COR-L47 (cell line): ENCODE results near the gene EHBP1.

Experiments
- DNase-seq: peaks from one replicate; lab custom pipeline; 2025; lab: John Stamatoyannopoulos, UW

Gene EHBP1

DNA sequence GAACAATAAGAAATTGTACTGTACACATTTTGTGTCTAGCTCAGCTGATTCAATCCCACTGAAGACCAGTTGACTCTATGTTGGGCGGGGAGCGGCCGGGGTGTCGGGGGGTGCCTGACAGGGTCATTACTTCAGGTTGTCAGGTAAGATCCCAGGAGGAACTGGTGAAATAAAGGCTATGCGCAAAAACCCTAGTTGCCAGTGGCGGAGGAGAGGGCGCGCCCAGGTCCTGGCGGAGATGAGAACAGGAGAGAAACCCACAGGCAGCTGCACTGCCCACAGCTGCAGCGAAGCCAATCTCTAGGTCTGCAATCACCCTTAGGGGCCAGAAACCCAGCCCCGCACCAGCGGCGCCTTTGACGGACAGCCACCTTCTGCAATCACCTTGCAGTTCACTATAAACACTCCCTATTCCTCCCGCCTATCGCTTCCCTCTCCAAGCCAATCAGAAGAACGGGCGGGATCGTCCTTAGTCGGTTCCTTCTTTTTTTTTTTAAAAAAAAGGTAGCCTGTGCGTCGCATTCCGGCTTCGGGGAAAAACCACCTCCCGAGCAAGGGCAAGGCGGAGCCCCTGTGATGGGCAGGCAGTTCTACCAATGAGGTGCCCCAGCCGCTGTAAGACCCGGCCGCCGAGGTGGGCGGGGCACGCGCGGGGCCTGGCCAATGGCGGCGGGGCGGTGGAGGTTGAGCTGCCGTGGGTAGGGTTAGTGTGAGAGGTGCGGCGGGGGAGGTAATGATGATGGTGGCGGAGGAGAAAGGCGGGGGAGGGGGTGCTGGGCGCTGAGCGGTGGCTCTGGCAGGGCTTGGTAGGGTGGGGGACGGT, at the start of gene EHBP1:
TSS of gene EHBP1 (plus strand) at position 707 of the 823 bp plus-strand sequence. CDS start 1,479 bp downstream, outside the sequence.
- DNase-seq, result peak; percentile 99

DNA sequence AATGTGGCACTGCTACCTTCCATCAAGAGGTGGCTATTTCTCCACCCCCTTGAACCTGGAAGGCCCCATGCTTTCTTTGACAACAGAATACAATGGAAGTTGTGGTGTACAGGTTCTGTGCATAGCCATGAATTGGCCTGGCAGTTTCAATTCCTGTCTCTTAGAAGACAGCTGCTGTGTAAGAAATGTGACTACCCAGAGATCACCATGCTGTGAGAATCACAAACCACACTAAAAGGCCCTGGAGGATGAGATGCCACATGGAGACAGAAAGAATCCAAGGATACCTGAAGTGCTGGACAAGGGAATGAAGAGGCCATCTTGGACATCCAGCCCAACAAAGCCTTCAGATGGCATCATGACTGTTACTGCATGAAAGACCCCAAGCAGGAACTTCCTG, 47.7 kb upstream of the EHBP1 start:
- DNase-seq, result no peak

DNA sequence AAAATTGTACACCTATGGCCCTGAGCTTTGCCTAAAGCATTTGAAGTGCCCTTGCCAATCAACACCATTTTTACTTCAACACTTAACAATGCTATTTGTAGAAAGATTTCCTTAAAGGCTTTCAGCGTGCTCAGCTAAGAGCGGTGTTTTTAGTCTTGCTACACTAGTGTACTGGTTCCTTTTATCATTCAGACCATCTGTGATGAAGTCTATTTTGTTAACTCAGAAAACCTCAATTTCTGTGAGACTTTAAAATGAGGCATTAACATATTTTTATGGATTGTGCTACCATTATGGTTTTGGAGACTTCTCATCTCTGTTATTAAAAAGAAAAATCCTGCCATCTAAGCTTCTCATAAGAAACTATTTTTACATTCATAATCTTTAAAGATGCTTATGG, 46.6 kb upstream of the EHBP1 start:
- DNase-seq, result no peak

DNA sequence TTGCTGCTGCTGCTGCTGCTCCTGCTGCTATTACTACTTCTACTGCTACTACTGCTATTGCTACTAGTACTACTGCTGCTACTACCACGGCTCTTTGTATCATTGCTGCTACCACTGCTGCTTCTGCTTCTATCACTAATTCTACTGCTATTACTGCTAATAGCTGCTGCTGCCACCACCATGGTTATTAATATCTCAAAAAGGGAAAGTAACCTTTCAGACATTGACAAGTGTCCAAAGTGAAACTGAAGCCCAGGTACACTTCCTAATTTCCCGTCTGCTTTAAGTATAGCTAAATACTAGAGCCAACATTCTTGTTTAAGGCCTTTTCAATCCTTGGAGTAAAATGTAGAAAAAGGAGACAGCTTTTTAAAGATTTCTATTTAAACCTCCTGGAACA, 45.4 kb upstream of the EHBP1 start:
- DNase-seq, result no peak

DNA sequence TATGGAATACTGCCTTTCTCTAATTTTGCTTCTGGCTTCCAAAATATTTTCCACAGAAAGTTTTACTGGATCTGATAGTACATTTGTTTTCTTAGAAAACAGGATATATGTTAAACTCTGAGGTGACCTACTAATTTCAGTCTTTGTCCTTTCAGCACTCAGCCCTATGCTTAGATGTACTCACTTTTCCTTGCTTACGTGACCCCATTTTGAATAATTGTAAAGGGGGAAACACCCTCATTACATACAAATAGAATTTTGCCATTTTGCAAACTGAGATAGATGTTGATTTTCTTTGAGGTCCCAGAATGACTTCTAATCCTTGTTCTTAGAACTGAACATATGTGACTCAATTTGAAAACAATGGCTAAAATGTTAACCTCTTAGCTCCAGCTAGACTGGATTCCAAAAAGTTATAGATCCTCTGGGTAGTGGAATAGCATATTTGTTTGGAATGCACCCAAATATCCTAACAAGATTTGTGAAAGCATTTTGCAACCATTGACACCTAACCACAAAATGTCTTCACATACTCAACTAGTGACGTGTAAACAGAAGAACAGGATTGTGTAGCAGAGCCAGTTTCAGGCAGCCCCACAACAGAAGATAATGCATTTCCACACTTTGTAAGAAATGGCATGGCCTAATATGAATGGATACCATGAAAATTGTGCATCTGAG, 44.8 kb upstream of the EHBP1 start:
- DNase-seq, result no peak

DNA sequence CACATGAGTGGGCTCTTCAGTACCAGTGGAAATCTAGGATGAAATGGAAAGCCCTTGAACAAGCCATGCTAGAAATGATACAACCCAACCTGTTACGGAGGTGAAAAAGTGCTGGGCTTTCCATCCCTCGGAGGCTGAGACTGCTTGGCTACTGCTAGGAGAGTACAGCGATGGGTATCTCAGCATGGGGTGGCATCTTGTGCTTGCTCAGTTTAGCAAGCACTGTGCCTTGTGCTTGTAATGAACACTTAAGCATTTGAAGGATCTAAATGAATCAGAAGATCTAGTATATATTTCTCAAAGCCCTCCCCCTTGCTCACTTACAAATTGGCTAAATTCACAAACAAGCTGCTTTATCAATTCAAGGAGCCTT, 44.3 kb upstream of the EHBP1 start:
- no peak for DNase-seq

DNA sequence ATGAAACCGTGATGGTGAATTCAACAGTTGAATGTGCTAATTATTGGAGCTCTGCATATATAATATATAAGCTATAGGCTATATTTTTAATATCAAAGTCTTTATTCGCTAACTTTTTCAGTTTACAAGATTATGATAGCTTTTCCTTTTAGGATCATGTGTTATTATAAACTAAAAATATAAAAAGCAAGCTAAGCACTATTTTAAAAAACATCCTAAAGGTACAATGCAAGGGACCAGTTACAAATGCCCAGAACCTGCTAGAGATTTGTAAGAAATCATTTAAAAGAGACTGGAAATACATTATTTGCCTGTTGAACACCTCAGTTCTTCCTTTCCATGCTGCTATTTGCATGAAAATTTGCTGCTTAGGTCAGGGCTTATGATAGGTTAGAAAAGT, 43.4 kb upstream of the EHBP1 start:
- no peak for DNase-seq

DNA sequence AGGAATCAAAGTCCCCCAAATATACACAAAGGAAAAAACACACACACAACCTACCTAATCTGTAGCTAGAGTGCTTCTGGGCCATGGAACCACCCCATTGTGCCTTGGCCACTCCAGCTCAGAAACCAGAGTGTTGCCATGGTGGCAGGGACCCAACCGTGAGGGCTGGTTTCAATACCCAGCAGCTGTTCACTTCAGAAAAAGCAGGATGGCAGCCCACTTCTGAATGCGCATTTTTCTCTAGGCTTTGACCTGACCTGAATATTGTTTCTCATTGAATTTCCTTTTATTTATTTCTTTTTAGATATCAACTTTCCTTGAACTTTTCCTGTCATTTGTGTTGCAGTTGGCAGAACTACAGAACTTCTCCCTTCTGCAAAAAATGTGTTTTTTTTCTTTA, 43.0 kb upstream of the EHBP1 start:
- no peak for DNase-seq

DNA sequence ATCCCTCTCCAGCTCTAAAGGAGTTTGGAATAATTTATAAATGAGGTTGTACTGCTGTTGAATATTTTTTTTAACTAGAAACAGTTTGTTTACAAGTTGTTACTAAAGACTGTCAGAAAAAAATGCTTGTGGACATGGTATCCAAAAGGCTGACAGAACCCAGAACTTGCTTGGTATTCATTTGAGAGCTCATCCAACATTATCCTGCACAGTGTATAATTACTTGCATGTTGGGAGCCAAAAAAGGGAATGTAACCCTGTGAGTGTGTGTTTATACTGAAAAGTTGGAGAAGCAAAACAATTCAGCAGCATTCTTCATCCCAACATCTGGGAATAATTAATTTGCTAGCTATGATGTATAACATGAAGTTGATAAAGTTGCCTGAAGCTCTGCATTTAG, 42.1 kb upstream of the EHBP1 start:
- no peak for DNase-seq

DNA sequence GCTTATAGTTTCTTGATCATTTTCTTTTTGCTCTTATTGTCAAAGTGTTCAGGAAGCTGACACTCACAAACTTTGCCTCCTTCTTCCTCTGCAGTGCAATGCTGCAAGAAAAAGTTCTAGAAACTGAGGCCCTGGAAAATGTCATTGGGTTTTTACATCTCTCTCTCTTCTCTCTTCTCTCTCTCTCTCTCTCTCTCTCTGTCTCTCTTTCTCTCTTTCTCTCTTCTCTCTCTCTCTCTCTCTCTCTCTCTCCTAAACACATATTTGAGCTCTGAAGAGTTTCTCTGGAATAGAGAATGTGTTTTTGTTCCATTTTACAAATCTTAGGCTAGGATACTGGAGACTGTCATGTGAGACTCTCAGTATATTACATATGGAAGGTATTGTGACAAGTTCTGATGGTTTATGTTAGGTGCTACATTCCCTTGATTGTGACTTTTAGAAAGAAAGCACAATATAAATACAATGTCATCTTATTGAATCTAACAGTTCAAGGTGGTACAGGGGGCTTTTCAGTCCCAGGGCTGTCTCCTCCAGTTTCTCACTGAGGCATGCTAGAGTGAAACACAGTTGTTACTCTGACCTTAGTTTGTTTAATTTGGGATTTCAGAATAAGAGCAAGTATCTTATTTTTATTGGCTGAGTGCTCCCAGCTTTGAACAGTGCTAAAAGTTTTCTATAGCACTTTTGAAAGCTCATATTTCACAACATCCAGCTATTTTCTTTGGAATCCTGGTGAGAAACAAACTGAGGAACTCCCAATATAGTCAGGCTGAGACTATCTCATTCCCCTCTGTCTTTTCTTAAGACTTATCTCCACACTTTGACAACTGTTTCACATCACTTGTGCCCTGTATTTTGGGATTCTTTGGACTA, 41.4 kb upstream of the EHBP1 start:
- DNase-seq, result no peak

DNA sequence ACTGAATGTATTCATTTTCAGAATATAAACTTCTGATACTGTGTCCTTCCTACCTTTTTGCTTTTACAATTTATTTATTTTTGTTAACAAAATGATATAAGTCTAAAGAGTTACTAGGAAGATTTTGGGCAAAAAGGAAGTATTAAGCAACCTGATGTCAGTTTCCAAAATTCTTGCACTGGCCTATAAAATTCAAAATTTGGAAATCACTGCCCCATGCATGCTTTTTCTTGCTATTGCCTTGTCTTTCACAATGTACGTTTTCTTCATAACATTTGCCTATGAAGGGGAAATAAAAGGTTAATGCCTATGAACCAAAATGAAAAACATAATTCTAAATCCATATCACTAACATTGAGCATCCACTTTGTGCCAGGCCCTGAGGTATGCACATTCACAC, 40.1 kb upstream of the EHBP1 start:
- DNase-seq, result no peak

DNA sequence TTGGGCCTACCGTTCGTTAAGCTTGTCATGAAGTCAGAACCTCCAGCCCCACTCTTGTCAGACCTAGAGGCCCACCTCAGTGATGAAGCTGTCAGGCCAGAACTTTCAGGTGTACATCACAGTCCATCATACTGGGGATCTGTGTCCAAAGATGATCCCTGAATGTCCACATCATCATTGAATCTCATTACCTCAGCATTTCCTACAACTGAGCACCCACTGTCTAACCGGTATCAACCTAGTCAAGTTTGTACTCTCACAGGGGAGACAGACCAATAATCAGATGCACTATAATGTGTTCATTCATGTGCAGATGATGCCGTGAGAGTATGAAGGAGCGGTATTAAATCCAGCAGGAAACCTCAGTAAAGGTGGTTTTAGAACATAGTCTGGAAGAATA, 36.3 kb upstream of the EHBP1 start:
- DNase-seq, result no peak

DNA sequence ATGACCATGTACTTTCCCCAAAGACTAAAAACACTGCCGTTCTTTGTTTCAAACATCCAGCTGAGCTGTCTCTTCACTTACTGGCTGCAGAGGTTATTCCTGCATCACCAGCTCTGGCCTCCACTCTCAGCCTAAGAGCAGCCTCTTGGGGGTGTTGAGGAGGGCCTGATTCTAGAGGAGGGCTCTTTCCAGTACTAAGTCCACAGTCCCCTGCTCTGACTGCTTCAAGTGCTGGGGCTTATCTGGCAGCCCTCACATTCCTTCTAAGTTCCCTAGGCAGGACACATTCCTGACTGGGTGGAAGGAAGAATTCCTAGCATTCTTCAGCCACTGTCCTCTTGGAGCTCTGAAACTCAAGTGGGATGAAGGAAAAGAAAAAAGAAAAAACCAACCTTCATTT, 32.9 kb upstream of the EHBP1 start:
- no peak for DNase-seq

DNA sequence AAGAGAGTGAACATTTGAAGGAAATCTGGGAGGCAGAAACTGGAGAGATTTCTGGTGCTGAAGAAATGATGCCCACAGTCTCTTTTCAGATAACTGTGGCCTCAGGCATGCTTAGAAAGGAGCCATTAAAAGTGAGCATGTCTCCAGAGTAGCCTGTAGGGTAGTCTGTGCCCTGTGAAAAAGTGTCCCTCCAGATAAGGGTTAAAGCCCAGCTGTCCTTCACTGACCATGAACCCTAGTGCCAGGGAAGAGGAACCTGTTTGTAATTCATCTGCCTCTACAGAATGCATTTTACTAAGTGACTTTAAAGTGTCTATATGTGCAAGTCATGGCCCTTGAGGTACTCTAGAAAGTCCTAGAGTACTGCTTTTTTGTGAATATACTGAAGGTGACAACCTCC, 30.5 kb upstream of the EHBP1 start:
- no peak for DNase-seq

DNA sequence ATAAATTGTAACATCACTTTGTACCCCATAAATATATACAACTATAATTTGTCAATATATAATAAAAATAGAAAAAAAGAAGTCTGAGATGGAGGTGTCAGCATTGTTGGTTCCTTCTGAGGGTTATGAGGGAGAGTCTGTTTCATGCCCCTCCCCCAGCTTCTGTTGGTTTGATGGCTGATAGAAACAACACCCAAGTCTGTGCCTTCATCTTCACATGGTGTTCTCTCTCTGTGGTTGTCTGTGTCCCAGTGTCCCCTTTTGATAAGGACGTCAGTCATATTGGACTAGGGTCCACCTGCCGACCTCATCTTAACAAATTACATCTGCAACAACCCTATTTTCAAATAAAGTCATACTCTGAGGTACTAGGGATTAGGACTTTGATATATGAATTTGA, 20.3 kb upstream of the EHBP1 start:
- no peak for DNase-seq

DNA sequence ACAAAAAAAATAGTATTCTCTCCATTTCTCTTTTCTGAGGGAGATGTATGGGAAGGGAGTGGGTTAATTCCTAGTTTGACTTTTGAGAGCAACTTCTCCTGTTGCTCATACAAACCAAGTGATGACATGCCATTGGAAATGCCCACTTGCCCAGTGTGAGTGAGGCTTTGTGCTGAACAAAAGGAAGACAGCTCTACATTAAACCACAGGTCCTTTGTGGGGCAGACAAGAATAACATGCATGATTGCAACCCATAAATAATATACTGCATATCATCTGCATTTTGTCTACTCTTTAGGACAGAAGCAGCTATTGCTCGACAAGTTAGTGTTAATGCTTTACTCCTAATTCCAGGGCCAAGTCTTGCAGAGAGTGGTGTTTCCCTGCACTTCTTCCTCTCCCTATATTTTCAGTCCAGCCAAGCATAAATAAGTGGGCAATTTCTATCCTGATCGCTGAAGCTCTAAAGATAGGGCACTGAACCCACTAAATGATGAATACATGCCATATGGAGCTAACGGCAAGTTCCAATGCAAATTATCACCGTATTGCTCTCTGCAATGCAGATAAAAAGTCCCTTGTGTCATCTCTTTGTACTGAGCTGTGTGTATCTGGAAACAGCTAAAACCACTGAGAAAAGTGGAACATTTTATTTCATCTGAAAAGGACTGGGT, 19.4 kb upstream of the EHBP1 start:
- no peak for DNase-seq

DNA sequence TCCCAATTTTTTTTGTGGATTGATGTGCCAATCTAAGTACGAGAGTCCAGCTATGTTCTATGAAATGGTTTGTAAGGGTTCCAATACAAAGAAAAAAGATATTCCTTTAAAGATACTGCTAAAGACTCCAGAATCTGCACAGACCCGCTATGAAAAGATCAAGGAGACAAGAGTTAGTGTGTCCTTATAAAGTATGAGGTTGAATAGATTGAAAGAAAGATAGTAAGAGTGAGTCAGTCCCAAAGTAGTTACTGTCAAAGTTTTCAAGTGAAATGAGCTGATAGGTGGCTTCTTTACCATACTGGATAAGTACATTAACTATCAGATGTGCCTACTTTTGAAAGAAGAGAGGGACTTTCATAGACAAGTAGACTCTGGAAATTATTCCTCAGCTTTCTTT, 17.9 kb upstream of the EHBP1 start:
- no peak for DNase-seq

DNA sequence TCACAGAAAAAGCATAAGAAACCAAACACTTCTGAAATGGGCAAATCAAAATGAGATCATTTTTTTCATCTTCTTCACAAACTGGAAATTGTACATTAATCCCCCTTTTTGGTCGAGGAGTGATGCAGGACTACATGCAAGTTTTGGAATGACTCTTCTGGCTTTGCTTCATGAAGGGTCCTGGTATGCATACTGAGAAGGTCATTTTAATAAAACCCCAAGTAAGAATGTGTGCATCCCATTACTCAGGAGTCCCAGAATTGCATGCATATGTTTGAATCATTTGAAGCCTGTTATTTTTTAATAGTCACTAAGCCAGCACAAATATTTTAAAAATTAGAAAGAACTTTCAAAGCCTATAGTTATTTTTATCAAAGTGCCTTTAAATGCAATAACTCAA, 16.7 kb upstream of the EHBP1 start:
- no peak for DNase-seq

DNA sequence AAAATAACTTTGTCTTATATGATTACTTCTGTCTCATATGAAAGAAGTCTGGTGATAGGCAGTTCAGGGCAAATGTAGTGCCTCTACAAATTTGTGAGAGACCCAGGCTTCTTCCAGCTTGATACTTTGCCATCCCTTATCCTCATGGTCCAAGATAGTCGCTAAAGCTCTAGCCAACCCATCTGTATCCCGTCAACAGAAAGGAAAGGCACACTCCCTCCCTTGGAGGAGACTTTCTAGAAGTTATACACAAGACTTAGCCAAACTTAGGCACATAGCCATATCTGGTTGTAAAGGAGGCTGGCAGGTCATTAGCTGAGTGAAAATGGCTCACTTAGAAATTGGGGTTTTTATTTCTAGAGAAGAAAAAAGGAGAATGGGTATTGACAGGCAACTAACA, 14.3 kb upstream of the EHBP1 start:
- no peak for DNase-seq

DNA sequence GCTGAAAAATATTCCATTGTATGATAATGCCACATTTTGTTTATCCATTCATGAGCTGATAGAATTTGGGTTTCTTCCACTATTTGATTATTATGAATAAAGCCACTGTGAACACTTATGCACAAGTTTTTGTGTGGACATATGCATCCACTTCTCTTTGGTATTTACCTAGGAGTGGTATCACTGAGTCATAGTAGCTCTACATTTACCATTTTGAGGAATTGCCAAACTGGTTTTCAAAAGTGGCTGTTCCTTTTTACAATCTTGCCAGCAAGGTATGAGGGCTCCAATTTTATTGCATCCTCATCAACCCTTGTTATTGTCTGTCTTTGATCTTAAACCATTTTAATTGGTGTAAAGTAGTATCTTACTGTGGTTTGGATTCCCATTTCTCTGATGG, 13.3 kb upstream of the EHBP1 start:
- DNase-seq, result no peak

DNA sequence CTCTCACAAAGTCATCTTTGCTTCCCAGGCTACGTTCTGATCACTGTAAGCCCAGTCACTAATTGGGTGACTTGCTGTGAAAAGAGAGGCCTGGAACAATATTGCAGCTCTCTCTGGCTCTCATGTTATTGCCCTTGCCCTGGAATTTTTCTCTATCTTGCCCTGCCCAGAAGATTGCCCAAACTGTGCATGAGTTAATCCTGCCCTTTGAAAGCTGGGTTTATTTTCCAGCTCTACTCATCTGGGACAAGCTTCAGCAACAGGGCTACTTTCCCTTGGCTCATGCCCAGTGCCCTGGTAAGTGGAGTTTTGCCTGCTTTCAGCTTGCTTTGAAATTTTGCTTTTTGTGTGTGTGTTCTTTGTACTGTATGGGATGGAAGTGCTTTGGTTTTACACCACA, 6.9 kb upstream of the EHBP1 start:
- no peak for DNase-seq

DNA sequence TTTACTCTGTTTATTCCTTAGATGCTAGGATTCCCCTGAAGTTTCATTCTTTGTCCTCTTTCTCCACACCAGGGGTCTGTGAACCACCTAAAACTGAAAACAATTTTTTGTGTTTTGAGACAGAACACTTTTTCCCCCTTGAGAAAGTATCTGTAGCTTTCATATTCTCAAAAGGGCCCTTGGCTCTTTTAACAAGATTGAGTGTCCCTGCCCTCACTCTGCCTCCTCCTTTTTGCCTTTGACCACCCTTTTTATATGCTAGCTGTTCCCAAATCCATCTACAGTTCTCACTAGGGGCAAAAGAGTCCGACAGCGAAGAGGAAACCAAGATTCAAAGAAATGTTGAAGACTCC, 883 bp upstream of the EHBP1 start:
- DNase-seq, result no peak
